ENCODE measurements around the gene LUC7L. TPM values are rescaled to one million over a fixed set of nuclear protein-coding genes. Genes with fewer than 3 reads are reported as not detected.

LUC7L gene
- total RNA-seq, 1 donor from 2014 or later, result 109 TPM

DNA sequence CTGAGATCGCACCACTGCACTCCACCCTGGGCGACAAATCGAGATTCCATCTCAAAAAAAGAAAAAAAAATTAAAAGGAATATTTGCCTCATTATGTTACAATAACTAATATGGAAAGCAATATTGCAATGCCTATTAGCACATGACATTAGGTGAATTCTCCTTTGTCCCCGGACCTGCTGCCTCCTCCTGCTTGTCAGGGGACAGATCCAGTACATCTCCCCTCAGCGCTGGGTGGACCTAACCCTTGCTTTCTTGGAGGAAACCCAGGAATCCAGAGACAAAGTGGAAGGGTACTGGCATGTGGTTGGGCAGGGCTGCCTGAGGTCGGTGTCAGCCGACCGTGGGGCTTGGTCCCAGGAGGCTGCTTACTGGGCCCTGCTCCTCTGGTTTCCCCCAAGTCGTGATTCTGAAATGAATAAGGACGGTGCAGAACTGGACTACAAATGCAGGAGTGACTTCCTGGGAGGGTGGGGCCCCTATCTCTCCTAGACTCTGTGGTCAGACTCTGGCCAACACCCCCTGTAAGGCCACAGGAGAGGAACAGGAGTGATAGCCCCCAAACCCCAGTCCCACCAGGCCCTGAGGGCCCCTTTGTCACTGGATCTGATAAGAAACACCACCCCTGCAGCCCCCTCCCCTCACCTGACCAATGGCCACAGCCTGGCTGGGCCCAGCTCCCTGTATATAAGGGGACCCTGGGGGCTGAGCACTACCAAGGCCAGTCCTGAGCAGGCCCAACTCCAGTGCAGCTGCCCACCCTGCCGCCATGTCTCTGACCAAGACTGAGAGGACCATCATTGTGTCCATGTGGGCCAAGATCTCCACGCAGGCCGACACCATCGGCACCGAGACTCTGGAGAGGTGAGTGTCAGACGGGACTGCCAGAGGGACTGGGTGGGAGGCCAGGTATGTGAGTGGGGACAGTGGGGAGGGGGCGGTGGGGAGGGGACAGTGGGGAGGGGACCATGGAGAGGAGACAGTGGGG, 76.8 kb downstream of the LUC7L start, which contains the start of gene HBZ:
Gene HBZ, plus strand, starts transcription at position 504 of the 988 bp plus-strand sequence. Its CDS starts 266 bp downstream, at position 770.
- Histone ChIP-seq H3K36me3 (ENCODE audit: control insufficient read depth, insufficient read depth, low read length) (no peaks in the 10 kb centered on the region), H3K4me3 (ENCODE audit: low read depth, low read length) (no peak within 1 kb of the TSS), H3K27me3 (ENCODE audit: control insufficient read depth, insufficient read depth, low read length) (peaks cover 14% of the 10 kb centered on the region)
- TF ChIP-seq, protein P1, sequence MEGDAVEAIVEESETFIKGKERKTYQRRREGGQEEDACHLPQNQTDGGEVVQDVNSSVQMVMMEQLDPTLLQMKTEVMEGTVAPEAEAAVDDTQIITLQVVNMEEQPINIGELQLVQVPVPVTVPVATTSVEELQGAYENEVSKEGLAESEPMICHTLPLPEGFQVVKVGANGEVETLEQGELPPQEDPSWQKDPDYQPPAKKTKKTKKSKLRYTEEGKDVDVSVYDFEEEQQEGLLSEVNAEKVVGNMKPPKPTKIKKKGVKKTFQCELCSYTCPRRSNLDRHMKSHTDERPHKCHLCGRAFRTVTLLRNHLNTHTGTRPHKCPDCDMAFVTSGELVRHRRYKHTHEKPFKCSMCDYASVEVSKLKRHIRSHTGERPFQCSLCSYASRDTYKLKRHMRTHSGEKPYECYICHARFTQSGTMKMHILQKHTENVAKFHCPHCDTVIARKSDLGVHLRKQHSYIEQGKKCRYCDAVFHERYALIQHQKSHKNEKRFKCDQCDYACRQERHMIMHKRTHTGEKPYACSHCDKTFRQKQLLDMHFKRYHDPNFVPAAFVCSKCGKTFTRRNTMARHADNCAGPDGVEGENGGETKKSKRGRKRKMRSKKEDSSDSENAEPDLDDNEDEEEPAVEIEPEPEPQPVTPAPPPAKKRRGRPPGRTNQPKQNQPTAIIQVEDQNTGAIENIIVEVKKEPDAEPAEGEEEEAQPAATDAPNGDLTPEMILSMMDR (IDR thresholded peaks at IDR 0.05; ENCODE audit: insufficient read depth, low read length, poor library complexity, severe bottlenecking), result no peak
- no peak for DNase-seq (ENCODE audit: low read depth)

DNA sequence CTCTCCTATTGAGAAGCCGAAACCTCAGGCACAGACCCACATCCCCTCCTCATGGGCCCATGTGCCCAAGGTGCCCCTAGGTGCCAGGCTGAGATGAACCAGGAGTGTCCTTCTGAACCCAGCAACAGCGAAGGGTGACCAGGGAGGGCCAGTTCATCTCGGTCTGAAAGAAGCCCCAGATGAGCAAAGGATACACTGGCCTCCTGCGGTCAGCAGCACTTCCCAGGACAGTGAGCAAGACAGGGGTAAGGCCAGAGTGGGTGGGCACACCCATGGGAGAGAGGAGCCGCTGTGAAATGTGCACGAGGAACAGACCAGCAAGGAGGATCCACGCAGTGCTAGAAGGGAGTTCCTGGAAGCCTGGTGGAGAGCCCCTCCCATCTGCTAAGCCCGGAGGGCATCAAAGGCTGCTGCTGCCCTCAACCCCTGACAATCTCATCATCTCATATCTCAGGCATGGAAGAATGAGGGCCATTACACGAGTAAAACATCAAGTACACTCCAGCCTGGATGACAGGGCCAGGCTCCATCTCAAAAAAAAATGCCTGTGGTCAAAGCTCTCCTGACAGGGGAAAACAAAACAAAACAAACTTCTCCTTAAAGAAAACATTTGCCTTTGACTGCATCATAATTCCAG, 80.1 kb downstream of the LUC7L start:
- no peak for DNase-seq (ENCODE audit: low read depth)
- TF ChIP-seq, protein P1 (IDR thresholded peaks at IDR 0.05; ENCODE audit: insufficient read depth, low read length, poor library complexity, severe bottlenecking), result no peak
- H3K4me3 ChIP-seq (ENCODE audit: low read depth, low read length), result no peak overlapping the region
- H3K36me3 ChIP-seq (ENCODE audit: control insufficient read depth, insufficient read depth, low read length), result no peaks in the 10 kb centered on the region
- peaks cover 6% of the 10 kb centered on the region for H3K27me3 ChIP-seq (ENCODE audit: control insufficient read depth, insufficient read depth, low read length)

DNA sequence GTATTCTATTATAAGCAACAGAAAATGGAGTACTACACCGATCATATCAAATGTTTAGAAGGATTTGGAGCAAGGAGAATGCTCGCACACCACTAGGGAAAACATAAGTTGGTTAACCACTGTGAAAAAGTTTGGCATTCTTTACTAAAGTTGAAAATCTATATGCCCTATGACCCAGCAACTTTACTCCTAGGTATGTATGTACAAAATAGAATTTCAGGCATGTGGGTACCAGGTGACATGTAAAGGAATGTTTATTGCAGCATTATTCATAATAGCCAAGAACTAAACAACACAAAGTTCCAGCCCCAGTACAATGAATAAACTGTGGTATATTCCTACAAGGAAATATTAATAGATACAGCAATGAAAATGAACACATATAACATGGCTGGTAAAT, 82.6 kb downstream of the LUC7L start:
- no peak for DNase-seq (ENCODE audit: low read depth)
- H3K27me3 ChIP-seq (ENCODE audit: control insufficient read depth, insufficient read depth, low read length), result peaks cover 4% of the 10 kb centered on the region
- no peak overlapping the region for H3K4me3 ChIP-seq (ENCODE audit: low read depth, low read length)
- no peaks in the 10 kb centered on the region for H3K36me3 ChIP-seq (ENCODE audit: control insufficient read depth, insufficient read depth, low read length)
- TF ChIP-seq, protein P1 (IDR thresholded peaks at IDR 0.05; ENCODE audit: insufficient read depth, low read length, poor library complexity, severe bottlenecking), result no peak

DNA sequence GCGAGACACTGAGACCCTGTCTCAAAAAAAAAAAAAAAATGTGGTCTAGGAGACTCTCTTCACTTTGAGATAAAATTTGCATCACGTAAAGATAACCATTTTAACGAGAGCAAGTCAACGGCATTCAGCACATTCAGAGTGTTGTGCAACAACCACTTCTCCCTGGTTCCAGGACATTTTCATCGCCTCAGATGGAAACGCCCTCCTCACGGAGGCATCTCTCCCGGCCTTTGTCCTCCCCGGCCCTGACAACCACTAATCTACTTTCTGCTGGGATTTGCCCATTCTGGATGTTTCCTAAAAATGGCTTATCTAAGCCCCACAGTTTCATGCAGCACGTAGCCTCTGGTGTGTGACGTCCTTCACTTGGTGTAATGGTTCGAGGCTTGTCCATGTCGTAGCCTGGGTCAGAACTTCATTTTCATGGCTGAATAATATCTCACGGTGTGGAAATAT, 84.4 kb downstream of the LUC7L start:
- no peaks in the 10 kb centered on the region for H3K36me3 ChIP-seq (ENCODE audit: control insufficient read depth, insufficient read depth, low read length)
- TF ChIP-seq, protein P1 (IDR thresholded peaks at IDR 0.05; ENCODE audit: insufficient read depth, low read length, poor library complexity, severe bottlenecking), result no peak
- no peak for DNase-seq (ENCODE audit: low read depth)
- H3K4me3 ChIP-seq (ENCODE audit: low read depth, low read length), result no peak overlapping the region
- H3K27me3 ChIP-seq (ENCODE audit: control insufficient read depth, insufficient read depth, low read length), result peaks cover 4% of the 10 kb centered on the region

DNA sequence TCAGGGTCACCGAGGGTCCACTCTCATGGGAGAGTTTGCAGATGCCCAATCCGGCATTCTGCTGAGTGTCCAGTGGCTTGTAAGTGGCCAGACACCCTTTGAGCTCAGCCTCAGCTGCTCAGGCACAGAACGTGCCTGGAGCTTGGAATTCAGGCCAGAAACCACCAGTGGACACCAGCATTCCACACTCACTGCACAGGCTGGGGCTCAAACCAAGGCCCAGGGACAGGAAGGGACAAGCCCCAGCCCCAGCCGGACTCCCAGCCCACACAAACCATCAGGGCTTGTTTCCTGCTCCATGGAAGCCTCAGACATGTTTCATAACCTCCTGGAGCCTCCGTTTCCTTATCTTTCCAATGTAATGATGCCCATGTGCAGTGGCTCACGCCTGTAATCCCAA, 85.8 kb downstream of the LUC7L start:
- Histone ChIP-seq H3K36me3 (ENCODE audit: control insufficient read depth, insufficient read depth, low read length) (no peaks in the 10 kb centered on the region), H3K27me3 (ENCODE audit: control insufficient read depth, insufficient read depth, low read length) (no peaks in the 10 kb centered on the region), H3K4me3 (ENCODE audit: low read depth, low read length) (no peak overlapping the region)
- TF ChIP-seq, protein P1 (IDR thresholded peaks at IDR 0.05; ENCODE audit: insufficient read depth, low read length, poor library complexity, severe bottlenecking), result no peak
- no peak for DNase-seq (ENCODE audit: low read depth)

Measured in kidney epithelial cell (primary cell).